ENCODE results near the gene CACNA1C. TPM values are rescaled to one million over a fixed set of nuclear protein-coding genes. Genes with fewer than 3 reads are reported as not detected.

CACNA1C gene
- total RNA-seq, 2 experiments from 2014 or later: 0.04 TPM

DNA sequence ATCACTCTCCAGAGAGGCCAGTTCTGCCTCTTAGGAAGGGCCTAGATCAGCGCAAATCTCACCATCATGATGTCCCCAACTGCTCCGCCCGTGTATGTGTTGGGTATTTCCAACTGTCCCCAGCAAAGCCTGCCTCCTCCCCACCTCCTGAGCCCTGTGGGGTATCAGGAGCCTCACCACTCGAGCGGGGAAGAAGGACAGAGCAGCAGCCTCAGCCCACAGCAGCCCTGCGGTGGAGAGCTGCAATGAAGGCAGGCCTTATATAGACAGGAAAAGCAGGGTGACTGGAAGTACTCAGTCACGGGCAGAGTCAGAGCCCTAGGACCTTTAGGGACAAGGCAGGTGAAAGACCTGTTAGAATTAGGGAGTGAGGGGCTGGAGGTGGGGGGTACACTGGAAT is 358.2 kb downstream of the CACNA1C start:
- CTCF ChIA-PET: no interaction called here
- POLR2A ChIA-PET: no interaction called here

DNA sequence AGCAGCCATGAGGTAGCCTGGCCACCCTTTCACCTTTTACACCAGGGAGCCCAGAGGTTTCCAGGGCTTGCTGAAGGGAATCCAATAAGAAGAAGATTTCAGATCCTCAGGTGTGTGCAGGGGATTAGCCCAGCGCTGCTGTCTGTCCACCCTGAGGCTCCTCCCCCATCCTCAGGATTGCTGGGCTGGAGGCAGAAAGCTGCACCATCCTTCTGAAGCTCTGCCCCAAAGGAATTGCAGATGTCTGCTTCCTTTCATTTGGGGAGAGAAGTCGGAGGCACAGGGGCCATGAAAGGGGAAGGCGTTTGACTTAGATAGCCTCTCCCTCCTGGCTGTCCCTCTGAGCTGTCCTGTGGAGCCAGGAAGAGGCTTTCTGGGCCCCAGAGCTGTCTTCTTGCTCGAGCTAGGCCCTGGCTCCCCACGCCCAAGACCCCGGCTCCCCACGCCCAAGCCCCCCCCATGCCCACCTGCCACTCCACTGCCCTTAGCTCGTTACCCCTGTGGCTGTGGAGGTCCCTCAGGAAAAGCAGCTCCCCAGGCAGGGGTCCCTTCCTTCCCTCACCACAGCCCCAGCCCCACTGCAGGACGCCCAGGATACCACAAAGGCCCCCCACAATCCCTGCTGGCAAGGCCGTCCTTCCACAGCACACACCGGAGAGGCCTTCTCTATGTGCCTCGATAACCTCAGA is 359.0 kb downstream of the CACNA1C start:
- ChIA-PET CTCF (no interaction called here), POLR2A (no interaction called here)

DNA sequence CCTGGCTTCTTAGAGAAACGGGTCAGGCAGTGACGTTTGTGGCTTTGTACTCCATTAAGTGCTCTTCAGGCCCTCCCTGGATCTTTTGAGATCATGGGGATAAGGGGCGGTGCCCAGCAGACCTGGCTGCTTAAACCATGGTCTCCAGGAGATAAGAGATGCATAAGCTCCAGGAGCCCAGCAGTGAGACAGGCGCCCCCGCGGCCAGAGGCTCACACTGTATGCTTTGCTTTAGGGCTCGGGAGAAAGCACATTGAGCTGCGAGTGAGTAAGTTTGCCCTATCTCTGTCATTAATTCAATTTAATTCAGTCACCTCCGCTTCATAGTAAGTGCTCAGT is 359.5 kb downstream of the CACNA1C start:
- ChIA-PET CTCF (no interaction called here), POLR2A (no interaction called here)

DNA sequence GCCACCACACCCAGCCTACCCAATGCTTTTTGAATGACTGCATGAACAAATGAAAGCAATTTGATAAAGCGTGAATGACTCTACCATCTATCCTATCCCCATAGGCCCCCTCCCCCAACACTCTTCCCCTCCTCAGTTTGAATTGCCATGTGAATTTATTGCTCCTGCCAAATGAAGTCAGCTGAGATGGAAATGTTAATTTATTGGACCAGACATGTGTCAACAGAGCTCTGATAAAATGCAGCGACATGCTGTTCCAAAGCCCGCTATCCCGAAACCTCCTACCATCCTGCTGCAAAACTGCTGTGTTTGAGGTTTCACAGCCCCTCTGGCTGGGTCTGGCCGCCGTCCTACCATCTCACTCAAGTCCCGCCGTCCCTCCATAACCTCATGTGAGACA is 360.5 kb downstream of the CACNA1C start:
- POLR2A ChIA-PET: no interaction called here
- CTCF ChIA-PET: no interaction called here

DNA sequence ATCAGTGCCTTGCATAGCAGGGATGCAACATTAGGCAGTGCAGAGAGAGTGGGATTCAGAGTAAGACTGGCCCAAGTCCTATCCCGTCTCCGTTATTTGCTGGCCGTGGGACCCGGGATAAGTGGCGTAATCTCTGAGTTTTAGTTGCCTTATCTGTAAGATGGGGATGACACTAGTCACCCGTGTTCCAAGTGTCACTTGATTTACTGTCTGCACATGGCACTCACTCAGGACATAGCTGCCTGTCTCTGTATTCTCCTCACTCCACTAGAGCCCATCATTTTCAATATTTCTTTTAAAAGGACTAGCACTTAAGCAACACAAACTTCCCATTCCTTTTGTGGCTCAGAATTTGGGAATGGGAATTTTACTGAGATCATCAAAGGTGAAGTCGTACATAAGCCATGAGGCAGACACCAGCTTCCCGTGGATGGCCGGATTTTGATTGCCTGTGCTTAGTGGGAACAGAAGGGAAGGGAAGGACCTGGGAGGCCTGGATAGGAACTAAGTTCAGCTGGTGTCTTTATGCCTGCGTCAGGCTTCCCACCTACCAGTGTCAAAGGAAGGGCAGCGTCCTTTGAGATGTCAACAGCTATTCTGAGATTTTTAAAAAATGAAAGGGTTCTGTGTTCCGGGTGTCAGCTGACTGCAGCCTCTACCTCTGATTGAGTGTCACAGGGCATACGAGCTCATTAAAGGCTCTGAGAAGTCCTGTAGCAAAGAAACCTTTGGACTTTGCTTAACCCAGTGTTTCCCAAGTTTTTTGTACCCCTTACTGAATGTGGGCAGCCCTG is 361.4 kb downstream of the CACNA1C start:
- ChIA-PET POLR2A (no interaction called here), CTCF (no interaction called here)

DNA sequence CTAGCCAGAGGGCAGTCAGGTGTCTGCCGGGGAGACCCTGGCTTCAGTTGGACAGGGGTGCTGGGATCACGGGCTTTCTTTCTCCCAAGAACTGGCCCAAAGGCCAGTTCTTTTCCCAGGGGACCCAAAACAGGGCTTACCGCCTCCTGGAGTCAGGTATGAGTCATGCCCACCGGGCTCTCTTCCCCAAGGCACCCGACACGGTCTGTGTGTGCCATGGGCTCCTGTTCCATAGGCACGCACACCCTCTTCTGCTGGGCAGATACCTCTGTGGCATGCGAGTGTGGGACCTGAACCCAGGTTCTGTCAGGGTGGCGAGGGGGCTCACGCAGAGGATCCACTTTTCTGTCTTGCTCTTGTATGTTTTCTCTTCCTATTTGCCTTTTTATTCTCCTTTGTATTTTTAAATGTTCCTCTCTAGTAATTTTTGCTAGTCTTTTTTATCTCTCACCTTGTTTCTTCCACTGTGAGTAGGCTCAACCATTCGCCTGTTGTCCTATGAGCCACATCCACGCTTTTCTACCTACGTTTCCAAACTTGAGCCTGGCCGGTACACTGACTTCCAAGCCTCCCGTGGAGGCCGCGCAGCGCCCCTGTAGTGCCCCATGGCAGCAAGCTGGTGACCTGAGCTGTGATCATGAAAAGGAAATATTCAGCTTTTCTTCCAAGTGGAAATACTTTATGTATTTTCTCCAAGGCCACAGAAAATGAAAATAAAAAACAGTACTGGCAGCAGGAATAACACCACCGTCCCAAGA is 362.2 kb downstream of the CACNA1C start:
- POLR2A ChIA-PET: no interaction called here

DNA sequence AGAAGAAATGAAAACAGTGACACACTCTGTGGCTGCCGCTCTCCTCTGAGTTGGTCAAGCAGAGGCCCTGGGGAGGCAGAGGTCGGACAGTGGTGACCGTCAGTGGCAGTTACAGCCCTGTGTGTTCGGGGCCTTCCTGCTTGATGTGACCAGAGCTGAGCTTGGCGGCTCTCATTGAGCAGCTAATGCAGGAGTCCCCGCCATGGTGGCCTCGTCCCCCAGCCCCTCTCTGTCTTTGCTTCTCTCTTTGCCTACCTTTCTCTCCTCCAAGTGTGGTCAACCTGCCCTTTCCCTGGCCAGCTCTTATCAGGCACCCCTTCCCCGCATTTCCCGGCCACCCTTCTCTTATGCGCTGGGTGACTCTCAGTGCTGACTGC is 362.8 kb downstream of the CACNA1C start:
- ChIA-PET POLR2A (no interaction called here), CTCF (no interaction called here)

More for the DNA sequence above, 362.2 kb downstream of the CACNA1C start:
- CTCF ChIA-PET: no interaction called here

DNA sequence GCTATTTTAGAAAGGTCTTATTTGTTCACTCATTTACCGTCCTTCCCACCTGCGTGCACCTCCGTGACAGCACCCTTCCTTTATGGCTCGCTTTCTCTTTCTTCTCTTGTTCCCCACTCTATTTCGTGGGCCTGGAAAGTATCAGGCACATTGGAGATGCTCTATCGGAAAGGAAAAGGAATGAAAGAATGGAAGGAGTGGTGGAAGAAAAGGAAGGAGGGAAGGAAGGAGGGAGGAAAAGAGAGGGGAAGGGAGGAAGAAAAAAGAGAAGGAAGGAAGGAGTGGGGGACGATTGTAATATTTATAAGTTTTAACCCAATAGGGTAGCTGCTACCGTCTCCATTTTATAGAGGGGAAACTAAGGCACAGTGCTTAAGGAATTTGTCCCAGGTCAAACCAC is 363.4 kb downstream of the CACNA1C start:
- CTCF ChIA-PET: no interaction called here
- POLR2A ChIA-PET: no interaction called here

DNA sequence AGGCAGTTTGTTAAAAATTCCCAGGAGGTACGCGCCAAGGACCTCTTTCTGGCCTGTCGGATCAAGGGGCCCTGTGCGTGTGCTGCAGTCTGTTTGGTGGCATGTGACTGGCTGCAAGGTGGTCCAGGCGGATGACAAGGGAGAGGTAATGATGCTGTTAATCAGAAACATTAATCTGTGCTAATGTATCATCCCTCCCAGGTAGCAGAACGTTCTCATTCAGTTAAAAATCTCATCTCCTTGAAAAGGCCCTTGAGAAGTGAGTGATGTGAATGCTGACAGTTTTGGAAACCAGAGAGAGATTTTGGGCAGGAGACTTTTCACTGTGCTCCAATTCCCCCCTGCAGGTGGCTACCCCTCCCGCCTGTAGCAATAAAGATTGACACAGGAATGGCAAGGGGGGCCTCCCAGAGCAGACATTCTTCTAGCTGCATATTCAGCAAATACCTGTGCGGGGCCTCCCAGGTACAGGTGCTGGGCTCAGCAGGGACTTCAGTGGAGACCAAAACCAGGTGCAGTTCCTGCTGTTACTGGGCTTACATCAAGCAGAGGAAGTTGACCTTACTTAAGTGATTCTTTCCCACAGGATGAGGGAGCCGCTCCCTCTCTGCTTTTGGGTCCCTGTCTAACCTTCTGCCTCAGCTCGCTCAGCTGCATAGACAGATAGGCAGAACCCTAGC is 364.8 kb downstream of the CACNA1C start:
- ChIA-PET CTCF (no interaction called here), POLR2A (no interaction called here)

DNA sequence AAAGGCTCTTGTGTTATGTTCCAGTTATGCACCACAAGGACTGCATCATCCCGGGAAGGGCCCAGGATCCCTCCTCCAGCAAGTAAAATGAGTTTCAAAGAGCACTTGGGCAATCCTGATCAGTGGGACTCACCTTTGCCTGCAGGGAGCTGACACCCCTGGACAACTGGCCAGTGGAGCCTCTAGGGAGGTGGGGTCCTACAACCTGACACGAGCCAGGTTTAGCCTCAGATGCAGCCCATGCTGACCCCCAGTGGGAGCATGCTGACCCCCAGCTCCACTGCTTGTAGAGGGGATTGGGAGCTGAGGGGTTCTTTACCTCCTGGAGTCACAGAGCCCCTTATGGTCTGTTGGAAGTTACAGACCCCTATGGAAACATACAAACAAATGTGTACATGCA is 365.8 kb downstream of the CACNA1C start:
- CTCF ChIA-PET: no interaction called here

DNA sequence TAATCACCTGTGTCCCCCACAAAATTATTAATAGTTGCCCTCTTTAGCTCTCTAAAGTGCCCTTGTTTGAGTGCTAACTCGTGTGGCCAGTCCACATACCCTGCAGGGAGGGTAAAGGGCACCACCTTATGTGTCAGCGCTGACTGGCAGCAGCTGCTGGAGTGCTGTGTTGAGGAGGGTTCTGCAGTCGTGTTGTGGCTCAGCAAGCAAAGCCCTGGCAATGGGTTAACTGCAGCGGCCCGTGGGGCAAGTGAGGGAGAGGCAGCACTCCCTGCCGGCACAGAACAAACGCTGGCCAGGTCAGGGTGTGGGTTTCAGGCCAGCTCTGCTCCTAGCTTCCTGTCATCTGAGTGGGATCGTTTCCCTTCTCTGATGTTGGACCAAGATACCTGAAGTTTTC is 369.8 kb downstream of the CACNA1C start:
- ChIA-PET CTCF (no interaction called here), POLR2A (no interaction called here)

More for the DNA sequence above, 365.8 kb downstream of the CACNA1C start:
- POLR2A ChIA-PET: no interaction called here

DNA sequence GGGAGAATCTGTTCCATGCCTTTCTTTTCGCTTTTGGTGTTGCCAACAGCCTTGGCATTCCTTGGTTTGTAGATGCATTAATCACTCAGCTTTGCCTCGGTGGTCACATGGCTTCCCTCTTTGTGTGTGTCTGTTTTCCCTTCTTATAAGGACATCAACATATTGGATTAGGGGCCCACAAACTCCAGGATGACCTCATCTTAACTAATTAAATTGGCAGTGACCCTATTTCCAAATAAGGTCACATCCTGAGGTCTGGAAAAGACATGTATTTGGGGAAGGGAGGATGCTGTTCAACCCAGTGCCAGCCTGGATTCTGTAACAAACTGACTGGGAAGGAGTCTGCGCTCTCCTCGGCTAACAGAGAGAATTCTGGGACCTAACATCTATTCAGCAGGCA is 376.2 kb downstream of the CACNA1C start:
- CTCF ChIA-PET: interaction anchor here (1.2 kb wide), 1 partner anchor 32 kb away, joined by 4 read pairs; no protein-coding TSS in a partner anchor
- POLR2A ChIA-PET: interaction anchor here (0.6 kb wide), 1 partner anchor 1079 kb away, joined by 6 read pairs; no protein-coding TSS in a partner anchor

DNA sequence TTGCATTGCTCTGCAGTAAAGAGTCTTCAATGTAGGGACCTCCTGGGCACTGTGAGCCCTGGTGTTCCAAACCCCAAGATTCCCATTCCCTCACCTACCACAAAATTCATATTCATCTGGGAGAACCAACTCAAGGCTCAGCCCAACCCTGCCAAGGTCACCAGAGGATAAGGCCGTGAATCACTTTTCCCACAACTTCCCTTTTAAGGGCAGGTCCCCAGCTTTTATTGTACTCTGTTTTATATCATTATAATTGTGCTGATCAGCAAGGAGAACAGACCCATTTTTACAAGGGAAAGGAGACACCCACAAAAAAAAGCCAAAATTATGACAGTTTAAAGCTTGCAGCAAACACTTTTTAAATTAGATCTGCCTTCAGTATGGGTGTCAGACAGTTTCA is 379.0 kb downstream of the CACNA1C start:
- POLR2A ChIA-PET: no interaction called here
- CTCF ChIA-PET: no interaction called here

DNA sequence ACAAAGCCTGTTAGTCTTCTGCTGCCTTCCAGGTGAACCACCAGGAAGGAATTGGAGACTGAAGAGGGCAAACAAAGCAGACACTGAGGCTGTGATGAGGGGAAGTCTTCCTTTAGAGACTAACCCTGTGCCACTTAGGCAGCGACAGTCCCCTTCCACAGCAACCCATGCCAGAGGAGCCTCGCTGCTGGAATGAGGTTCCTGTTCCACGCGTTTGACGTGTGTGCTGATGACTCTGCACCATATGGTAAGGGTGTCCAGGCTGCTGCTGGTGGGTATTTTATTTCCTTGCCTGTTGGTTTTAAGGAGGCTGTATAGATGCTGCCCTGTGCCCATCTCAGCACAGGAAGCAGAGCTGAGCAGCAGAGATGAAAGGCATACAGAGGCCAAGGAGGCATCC is 380.1 kb downstream of the CACNA1C start:
- ChIA-PET CTCF (no interaction called here), POLR2A (no interaction called here)

DNA sequence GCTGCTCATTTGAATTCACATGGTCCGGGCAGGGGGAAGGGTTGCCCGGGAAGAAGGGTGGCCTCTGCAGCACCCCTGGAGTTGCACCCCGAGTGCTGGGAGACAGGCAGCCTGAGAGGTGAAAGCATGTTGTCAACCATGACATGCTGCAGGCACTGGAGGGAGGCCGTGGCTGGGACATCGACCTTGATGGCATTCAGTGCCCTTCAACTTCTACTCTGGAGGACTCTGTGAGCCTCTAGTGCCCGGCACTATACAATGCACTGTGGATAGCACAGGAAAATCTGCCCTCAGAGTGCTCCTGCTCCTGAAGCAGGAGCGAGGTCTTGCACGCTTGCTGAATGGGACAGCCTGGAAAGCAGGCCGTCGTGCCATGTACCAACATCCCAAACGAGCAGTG is 382.7 kb downstream of the CACNA1C start:
- CTCF ChIA-PET: no interaction called here
- POLR2A ChIA-PET: no interaction called here

DNA sequence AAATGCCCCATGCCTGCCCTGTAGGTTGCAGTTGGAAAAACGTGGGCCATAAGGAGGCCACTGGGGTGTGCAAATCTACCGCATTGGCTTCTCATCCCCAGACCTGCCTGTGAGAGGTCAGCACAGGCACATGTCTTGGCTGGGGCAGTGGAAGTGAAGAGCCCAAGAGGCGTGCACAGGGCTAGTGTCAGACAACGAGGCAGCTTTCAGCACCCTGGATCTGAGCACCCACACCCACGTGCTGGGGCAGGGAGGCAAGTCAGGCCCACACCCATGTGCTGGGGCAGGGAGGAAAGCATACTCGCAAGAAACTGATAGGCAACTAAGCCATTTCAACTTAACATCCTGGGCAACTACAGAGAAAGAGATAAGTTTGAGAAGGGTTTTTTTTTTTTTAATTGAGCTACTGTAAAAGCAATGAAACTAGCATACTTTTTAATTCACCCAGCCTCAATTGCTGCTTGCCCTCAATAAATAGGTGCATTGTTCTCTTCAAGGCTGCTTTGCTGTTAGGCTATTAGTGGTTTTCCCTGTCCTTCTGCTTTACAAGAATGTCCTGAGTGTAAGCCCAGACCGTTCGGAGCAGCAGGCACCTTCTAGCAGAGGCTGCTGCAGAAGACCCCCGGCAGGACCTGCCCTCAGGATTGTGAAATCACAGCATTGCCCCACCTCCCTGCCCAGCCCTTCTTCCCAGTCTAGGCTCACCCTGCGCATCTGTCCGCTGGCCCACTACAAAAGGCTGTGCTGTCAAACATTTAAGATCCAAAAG is 386.7 kb downstream of the CACNA1C start:
- ChIA-PET CTCF (no interaction called here), POLR2A (interaction anchor here (0.6 kb wide), 1 partner anchor 54 kb away, joined by 5 read pairs; no protein-coding TSS in a partner anchor)

DNA sequence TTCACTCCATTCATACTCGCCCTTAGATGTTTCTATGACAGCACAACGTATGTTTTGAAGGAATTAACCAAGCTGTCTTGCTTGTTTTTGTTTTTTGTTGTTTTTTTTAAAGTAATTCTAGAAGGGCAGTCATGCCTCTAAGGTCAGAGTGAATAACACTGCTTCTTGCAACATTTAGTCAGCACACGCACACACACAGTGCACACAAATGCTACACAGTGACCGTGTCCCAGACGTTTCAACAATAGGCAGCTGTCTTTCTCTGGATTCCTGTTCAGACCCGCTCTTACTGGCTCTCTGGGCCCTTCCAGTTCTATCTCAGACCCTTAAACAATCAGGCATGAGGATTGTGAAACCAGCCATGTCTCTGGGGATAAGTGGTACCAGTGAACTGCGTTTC is 391.0 kb downstream of the CACNA1C start:
- POLR2A ChIA-PET: no interaction called here
- CTCF ChIA-PET: no interaction called here

DNA sequence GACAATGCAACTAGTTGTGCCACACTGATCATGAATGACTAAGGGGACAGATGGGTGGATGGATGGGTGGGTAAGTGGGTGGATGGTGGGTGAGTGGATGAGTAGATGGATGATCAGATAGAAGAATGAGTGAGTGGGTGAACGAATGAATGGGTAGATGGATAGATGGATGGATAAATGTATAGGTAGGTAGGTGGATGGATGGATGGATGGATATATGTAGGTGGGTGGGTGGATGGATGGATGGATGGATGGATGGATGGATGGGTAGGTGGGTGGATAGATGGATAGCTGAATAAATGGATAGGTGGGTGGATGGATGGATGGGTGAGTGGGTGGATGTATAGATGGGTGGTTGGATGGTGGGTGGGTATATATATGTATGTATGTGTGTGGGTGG is 393.2 kb downstream of the CACNA1C start:
- ChIA-PET CTCF (no interaction called here), POLR2A (no interaction called here)

DNA sequence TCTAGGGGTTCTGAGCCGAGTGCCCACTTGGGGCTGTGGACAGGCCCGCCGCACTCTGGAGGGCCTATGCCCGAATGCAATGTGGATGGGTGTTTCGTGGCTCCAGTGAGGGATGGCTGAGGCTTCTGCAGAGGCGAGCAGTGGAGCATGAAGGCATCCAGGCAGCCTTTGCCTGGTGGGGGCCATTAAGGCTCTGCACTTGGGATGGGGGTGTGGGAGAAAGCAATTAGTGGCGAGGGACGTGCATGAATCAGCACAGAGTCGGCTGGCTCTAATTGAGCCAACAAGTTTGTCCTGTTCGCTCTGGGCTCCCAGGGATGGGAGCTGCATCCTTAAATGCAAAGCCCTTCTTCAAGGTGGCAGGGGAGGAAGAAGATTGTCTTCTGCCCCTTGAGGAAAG is 395.1 kb downstream of the CACNA1C start:
- ChIA-PET CTCF (no interaction called here), POLR2A (no interaction called here)

DNA sequence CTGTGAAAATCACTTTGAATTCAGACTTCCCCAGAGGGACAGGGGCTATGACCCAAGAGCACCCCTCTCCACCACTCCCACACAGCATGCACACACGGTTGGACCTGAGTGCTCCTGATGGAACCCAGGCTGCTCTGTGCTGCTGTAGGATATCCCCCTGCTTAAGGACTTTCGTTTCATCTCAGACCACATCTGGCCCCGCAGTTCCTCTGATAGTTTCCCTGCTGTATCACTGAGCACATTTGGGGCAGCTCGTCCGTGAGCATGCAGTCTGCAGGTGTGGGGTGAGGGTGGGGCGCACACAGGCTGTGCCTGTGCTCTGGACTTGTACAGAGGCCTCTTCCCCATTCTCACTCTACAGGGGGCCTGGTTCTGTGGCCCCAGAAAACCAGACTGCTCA is 396.8 kb downstream of the CACNA1C start:
- CTCF ChIA-PET: no interaction called here

More for the DNA sequence above, 396.8 kb downstream of the CACNA1C start:
- POLR2A ChIA-PET: no interaction called here
